ENCODE measurements around the gene PPP6R1. TPM values are rescaled to one million over a fixed set of nuclear protein-coding genes. Genes with fewer than 3 reads are reported as not detected.

PPP6R1 gene
- total RNA-seq, 3 donors from 2014 or later: 60.0 to 72.9 (median 65.9) TPM

GRCh38 chr19:55305491-55305890 lies 46.7 kb upstream of the PPP6R1 start:
- no peaks in the 10 kb centered on the region for H3K36me3 ChIP-seq (ENCODE audit: low read depth)
- no peak for TF ChIP-seq CTCF (IDR thresholded peaks at IDR 0.05)
- DNase-seq: peak in 2 of 3 donors; percentile 52 to 61
- intact Hi-C loops (cut with DNase I, micrococcal nuclease): loop anchor here in 1 of 2 donors (10.0 kb wide), 1 partner anchor 79 kb away; the partner anchor contains the start of genes RPL28 and TMEM238
- ATAC-seq: peak; percentile 51
- H3K4me1 ChIP-seq (ENCODE audit: low read depth): no peaks in the 10 kb centered on the region
- H3K9me3 ChIP-seq: no peaks in the 10 kb centered on the region
- H3K4me3 ChIP-seq: no peak overlapping the region

- DNase-seq (no peak), ATAC-seq (no peak)
- Histone ChIP-seq H3K4me1 (ENCODE audit: low read depth) (no peaks in the 10 kb centered on the region), H3K4me3 (no peak overlapping the region), H3K9me3 (no peaks in the 10 kb centered on the region), H3K36me3 (ENCODE audit: low read depth) (no peaks in the 10 kb centered on the region)
- intact Hi-C loops (cut with DNase I, micrococcal nuclease): loop anchor here in 1 of 2 donors (10.0 kb wide), 1 partner anchor 80 kb away; the partner anchor contains the start of genes RPL28 and TMEM238
- TF ChIP-seq CTCF (IDR thresholded peaks at IDR 0.05): no peak
These were observed 46.2 kb upstream of the PPP6R1 start for GRCh38 chr19:55304980-55305379.

- no peak for TF ChIP-seq CTCF (IDR thresholded peaks at IDR 0.05)
- peak in 2 of 3 donors; percentile 35 to 48 for DNase-seq
- intact Hi-C loops (cut with DNase I, micrococcal nuclease): loop anchor here in 1 of 2 donors (10.0 kb wide), 1 partner anchor 80 kb away; the partner anchor contains the start of genes RPL28 and TMEM238
- Histone ChIP-seq H3K9me3 (no peaks in the 10 kb centered on the region), H3K4me3 (no peak overlapping the region), H3K4me1 (ENCODE audit: low read depth) (no peaks in the 10 kb centered on the region), H3K36me3 (ENCODE audit: low read depth) (no peaks in the 10 kb centered on the region)
- peak; percentile 64 for ATAC-seq
These were observed 45.6 kb upstream of the PPP6R1 start for GRCh38 chr19:55304279-55304978.

- Histone ChIP-seq H3K4me3 (no peak overlapping the region), H3K4me1 (ENCODE audit: low read depth) (no peaks in the 10 kb centered on the region), H3K36me3 (ENCODE audit: low read depth) (no peaks in the 10 kb centered on the region), H3K9me3 (no peaks in the 10 kb centered on the region)
- TF ChIP-seq CTCF (IDR thresholded peaks at IDR 0.05): no peak
- no peak for ATAC-seq
- no peak for DNase-seq
- intact Hi-C loops (cut with DNase I, micrococcal nuclease): loop anchor here in 1 of 2 donors (10.0 kb wide), 1 partner anchor 81 kb away; the partner anchor contains the start of genes RPL28 and TMEM238
These were observed 44.7 kb upstream of the PPP6R1 start for GRCh38 chr19:55303477-55303876.

- Histone ChIP-seq H3K9me3 (no peaks in the 10 kb centered on the region), H3K4me3 (no peak overlapping the region), H3K4me1 (ENCODE audit: low read depth) (peaks cover under 1% of the 10 kb centered on the region), H3K36me3 (ENCODE audit: low read depth) (no peaks in the 10 kb centered on the region)
- intact Hi-C loops (cut with DNase I, micrococcal nuclease): loop anchor here in 1 of 2 donors (10.0 kb wide), 1 partner anchor 82 kb away; the partner anchor contains the start of genes RPL28 and TMEM238
- ATAC-seq (no peak), DNase-seq (no peak)
- TF ChIP-seq CTCF (IDR thresholded peaks at IDR 0.05): no peak
These were observed 43.5 kb upstream of the PPP6R1 start for GRCh38 chr19:55302318-55302703.

Measured in mucosa of descending colon (tissue), 3 donors.